K562 (cell line): ENCODE results near the gene HBEGF. TPM values are rescaled to one million over a fixed set of nuclear protein-coding genes. Genes with fewer than 3 reads are reported as not detected.

Experiments used
- TRIM25 ChIP-seq: fragments of 450-650 bp; IDR thresholded peaks from 2 replicates; pipeline ENCODE4 v1.7.0; 2016; ENCODE audit warnings: borderline replicate concordance
- TSHZ1 ChIP-seq: fragments of 250-450 bp; sonication (Bioruptor Pico); IDR thresholded peaks from 2 replicates; pipeline ENCODE4 v1.4.0; 2020; ENCODE audit warnings: mild to moderate bottlenecking, moderate library complexity
- polyA plus RNA-seq, 8 experiments: library from polyadenylated mRNA; depleted of rRNA in 4 of 8; stranded (reverse) in 5 of 8; unstranded in 3 of 8; fragments of >200 nt; fragmentation: Nextera tagmentation in 2 of 8; fragmentation: Illumina TruSeq in 1 of 8; extraction: Ambion mirVana in 2 of 8; extraction: Trizol in 1 of 8; gene quantifications; 2 replicates each; pipeline versions ENCODE4 v1.2.1 to v1.2.3, GENCODE V29; 2011 to 2014; ENCODE audit warnings: inconsistent platforms in 1 of 8, missing spikeins in 1 of 8
- total RNA-seq, 7 experiments: library from RNA; depleted of rRNA in 6 of 7; stranded (reverse); fragments of >200 nt in 6 of 7; fragmentation: Illumina TruSeq in 2 of 7; extraction: Trizol in 2 of 7; gene quantifications; 2 replicates each; pipeline versions ENCODE4 v1.2.1 to v1.2.3, GENCODE V29; 2011 to 2021; ENCODE audit warnings: low replicate concordance in 1 of 7

HBEGF gene
- total and polyA plus RNA-seq, 9 of the 15 experiments (the other 6 are each of a cell fraction or from before 2014, with no cell fraction given), result 0.11 to 1.1 (median 0.60) TPM

DNA sequence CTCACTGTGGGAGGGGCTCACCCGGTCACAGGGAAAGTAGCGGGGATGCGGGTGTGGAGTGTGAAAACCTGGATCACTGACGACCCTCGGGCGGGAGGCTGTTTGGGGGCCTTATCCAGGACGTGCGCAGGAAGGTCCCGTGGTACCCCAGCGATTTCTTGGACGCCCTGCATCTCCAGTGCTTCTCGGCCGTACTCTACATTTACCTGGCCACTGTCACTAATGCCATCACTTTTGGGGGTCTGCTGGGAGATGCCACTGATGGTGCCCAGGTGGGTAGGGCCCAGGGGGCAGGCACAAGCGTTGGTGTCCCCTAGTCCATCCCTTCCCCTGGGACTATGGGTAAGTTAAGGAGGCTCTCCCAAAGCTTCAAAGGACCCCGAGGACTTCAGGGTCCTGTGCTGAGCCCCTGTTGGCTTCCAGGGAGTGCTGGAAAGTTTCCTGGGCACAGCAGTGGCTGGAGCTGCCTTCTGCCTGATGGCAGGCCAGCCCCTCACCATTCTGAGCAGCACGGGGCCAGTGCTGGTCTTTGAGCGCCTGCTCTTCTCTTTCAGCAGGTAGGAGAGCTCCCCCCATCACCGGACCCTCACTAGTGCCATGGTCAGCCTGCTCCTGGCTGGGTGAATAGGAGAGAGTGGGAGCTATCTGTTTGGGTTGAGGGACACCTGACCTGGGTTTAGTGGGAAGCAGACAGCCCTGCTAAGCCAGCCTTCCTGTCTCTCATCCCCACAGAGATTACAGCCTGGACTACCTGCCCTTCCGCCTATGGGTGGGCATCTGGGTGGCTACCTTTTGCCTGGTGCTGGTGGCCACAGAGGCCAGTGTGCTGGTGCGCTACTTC is 17.4 kb upstream of the HBEGF start (continued):
- TF ChIP-seq TRIM25 (no peak), TSHZ1 (CRISPR knock-in tag) (no peak)
- TF ChIP-seq, all 486 proteins: peak for 4
